CD8-positive, alpha-beta memory T cell (primary cell): ENCODE data around the gene SPTBN5. TPM values are rescaled to one million over a fixed set of nuclear protein-coding genes. Genes with fewer than 3 reads are reported as not detected.
A peak's percentile ranks its signal among the peaks of the same experiment; 100 is the strongest.

Experiments
- CTCF ChIA-PET: fragments of 350-600 bp; sonication (Branson Sonifier 250); formaldehyde crosslinking; loops from one replicate; lab custom pipeline; 2021; ENCODE audit warnings: antibody characterized with exemption; lab: Charles Lee
- POLR2A ChIA-PET: fragments of 350-600 bp; sonication (Branson Sonifier 250); formaldehyde crosslinking; loops from one replicate; lab custom pipeline; 2021; ENCODE audit warnings: antibody characterized with exemption; lab: Charles Lee
- DNase-seq, 5 donors: peaks; one replicate each; pipeline versions ENCODE4 v3.0.0 to v3.0.0-alpha.2; 2020 to 2022; ENCODE audit warnings: mixed read lengths in 1 of 5
- H3K27ac ChIP-seq: one replicate; pipeline ENCODE4 v1.7.0; 2013; ENCODE audit warnings: low read depth, mild to moderate bottlenecking, low read length, moderate library complexity
- H3K27me3 ChIP-seq: 2 replicates; pipeline ENCODE4 v1.7.0; 2013; ENCODE audit warnings: low read length, mild to moderate bottlenecking; ENCODE audit not compliant: insufficient read depth, poor library complexity, severe bottlenecking
- H3K36me3 ChIP-seq: 2 replicates; pipeline ENCODE4 v1.7.0; 2013; ENCODE audit warnings: mild to moderate bottlenecking, low read length, moderate library complexity; ENCODE audit not compliant: insufficient read depth
- H3K4me1 ChIP-seq: 2 replicates; pipeline ENCODE4 v1.7.0; 2013; ENCODE audit warnings: mild to moderate bottlenecking, low read length, moderate library complexity; ENCODE audit not compliant: insufficient read depth
- H3K4me3 ChIP-seq: 2 replicates; pipeline ENCODE4 v1.7.0; 2013; ENCODE audit warnings: mild to moderate bottlenecking, low read length
- H3K9me3 ChIP-seq: 2 replicates; pipeline ENCODE4 v1.7.0; 2013; ENCODE audit warnings: mild to moderate bottlenecking, low read length
- H3K27ac Mint-ChIP-seq, 8 donors: one replicate each; pipeline ENCODE4 v1.8.0; 2020 to 2021; ENCODE audit warnings: mixed read lengths in 8 of 8, mild to moderate bottlenecking in 6 of 8, inconsistent platforms in 3 of 8, moderate library complexity in 3 of 8
- H3K27me3 Mint-ChIP-seq, 2 donors: one replicate each; pipeline ENCODE4 v1.8.0; 2020 to 2021; ENCODE audit warnings: mixed read lengths in 2 of 2, mild to moderate bottlenecking in 1 of 2, moderate library complexity in 1 of 2
- H3K36me3 Mint-ChIP-seq, 3 donors: one replicate each; pipeline ENCODE4 v1.8.0; 2020 to 2021; ENCODE audit warnings: mixed read lengths in 3 of 3, inconsistent platforms in 1 of 3, mild to moderate bottlenecking in 1 of 3
- H3K4me1 Mint-ChIP-seq, 3 donors: one replicate each; pipeline ENCODE4 v1.8.0; 2020 to 2021; ENCODE audit warnings: mixed read lengths in 3 of 3, inconsistent platforms in 1 of 3, mild to moderate bottlenecking in 1 of 3
- H3K4me3 Mint-ChIP-seq, 7 donors: one replicate each; pipeline ENCODE4 v1.8.0; 2020 to 2021; ENCODE audit warnings: mixed read lengths in 7 of 7, mild to moderate bottlenecking in 6 of 7, moderate library complexity in 4 of 7, inconsistent platforms in 2 of 7
- H3K9me3 Mint-ChIP-seq, 5 donors: one replicate each; pipeline ENCODE4 v1.8.0; 2020 to 2022; ENCODE audit warnings: mixed read lengths in 5 of 5, mild to moderate bottlenecking in 3 of 5, moderate library complexity in 2 of 5, inconsistent platforms in 1 of 5
- polyA plus RNA-seq: library from polyadenylated mRNA; unstranded; fragments of 300-500 nt; fragmentation: Illumina TruSeq; gene quantifications from one replicate; pipeline ENCODE4 v1.2.3, GENCODE V29; 2021
- total RNA-seq, 2 experiments: library from RNA; stranded (reverse); gene quantifications; one replicate each; pipeline ENCODE4 v1.2.3, GENCODE V29; 2021

Gene SPTBN5
- total and polyA plus RNA-seq, 3 experiments from 2014 or later = 0.31 to 0.39 TPM; not detected in 1

DNA sequence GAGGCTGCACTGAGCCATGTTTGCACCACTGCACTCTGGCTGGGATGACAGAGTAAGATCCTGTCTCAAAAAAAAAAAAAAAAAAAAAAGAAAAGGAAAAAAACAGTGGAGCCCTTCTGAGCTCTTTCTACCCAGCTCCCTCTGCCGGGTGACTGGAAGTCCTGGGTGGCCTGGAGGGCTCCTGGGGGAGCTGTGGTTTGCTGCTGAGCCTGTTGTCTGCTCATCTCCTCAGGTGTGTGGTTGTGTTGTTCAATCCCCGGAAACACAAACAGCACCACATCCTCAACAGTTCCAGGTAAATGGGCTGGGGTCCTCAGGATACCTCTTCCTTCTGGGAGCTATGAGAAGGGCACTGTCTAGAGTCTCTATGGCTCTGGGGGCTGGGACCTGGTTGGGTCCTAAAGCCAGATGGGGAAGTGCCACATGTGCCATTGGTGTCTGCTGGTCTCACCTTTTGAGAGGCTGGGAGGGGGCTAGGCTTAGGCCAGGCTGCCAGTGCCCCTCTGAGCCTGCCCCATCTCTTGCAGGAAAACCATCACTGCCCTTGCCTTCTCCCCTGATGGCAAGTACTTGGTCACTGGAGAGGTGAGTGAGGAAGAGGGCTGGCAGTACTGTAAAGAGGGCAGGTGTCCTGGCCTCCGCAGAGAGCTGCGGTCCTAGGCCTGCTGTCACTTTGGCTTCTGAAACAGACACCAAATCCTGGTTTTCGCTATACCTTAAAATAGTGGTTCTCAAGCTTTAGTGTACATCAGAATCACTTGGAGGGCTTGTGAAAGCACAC, 83.0 kb downstream of the SPTBN5 start:
- no peak overlapping the region for H3K4me3 Mint-ChIP-seq
- no peak overlapping the region for H3K27ac ChIP-seq
- no peaks in the 10 kb centered on the region for H3K9me3 ChIP-seq
- H3K9me3 Mint-ChIP-seq = no peaks in the 10 kb centered on the region
- no peaks in the 10 kb centered on the region for H3K27me3 ChIP-seq
- H3K4me1 Mint-ChIP-seq = peaks cover 10 to 14% (median 12%) of the 10 kb centered on the region in 3 donors
- peak overlapping the region in 5 of 8 donors; percentile 35 to 66 (median 58) for H3K27ac Mint-ChIP-seq
- H3K4me1 ChIP-seq = peaks cover 7% of the 10 kb centered on the region
- ChIA-PET CTCF (interaction anchor here (0.9 to 7.3 kb wide), 21 partner anchors 8 to 345 kb away, joined by 3 to 167 read pairs (median 5); partner anchors contain the start of genes MAPKBP1 and PLA2G4B), POLR2A (interaction anchor here (0.6 to 0.9 kb wide), 3 partner anchors 37 to 115 kb away, joined by 3 read pairs; partner anchors contain the start of gene MAPKBP1)
- peaks cover 0 to 42% (median 13%) of the 10 kb centered on the region in 3 donors for H3K36me3 Mint-ChIP-seq
- DNase-seq = no peak
- H3K4me3 ChIP-seq = no peak overlapping the region
- H3K27me3 Mint-ChIP-seq = no peaks in the 10 kb centered on the region
- no peaks in the 10 kb centered on the region for H3K36me3 ChIP-seq

DNA sequence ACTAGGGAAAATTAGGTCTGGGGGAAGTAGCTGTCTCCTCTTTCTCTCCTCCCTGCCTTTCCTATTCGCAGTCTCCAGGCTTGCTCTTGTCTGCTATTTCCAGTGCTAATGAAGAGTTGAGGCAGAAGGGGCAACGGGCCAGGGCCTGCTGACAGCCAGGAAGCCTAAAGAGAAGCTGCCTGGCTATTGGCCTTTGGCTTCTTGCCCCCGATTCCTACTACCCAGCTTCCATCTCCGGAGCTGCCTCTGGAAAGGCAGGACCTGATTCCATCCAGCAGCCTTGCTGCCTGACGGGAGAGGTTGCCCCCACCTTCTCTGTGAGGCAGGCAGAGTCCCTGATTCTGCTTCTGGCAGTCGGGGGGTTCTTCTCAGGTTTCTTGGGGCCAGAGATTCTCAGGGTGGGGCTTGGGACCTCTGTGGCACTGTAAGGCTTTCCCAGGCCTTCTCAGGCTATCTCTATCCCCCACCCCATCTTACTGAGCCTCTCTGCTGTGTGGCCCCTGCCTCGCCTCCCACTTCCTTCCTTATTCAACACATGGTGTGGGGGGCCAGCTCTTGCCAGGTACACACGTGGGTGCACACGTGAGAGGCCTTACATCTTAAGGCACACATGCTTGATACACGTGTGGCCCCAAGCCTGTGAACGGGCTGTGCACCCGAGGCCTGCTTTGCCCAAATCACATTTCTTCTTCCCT, 84.2 kb downstream of the SPTBN5 start:
- POLR2A ChIA-PET = no interaction called here
- H3K4me1 Mint-ChIP-seq = peaks cover 12 to 16% (median 14%) of the 10 kb centered on the region in 3 donors
- Histone ChIP-seq H3K9me3 (no peaks in the 10 kb centered on the region), H3K27ac (no peak overlapping the region), H3K4me3 (no peak overlapping the region), H3K4me1 (peaks cover 10% of the 10 kb centered on the region), H3K36me3 (no peaks in the 10 kb centered on the region), H3K27me3 (no peaks in the 10 kb centered on the region)
- CTCF ChIA-PET = interaction anchor here (1.3 to 7.3 kb wide), 6 partner anchors 7 to 128 kb away, joined by 3 to 167 read pairs (median 8); partner anchors contain the start of gene MAPKBP1
- H3K27me3 Mint-ChIP-seq = no peaks in the 10 kb centered on the region
- H3K36me3 Mint-ChIP-seq = peaks cover 0 to 37% (median 10%) of the 10 kb centered on the region in 3 donors
- H3K9me3 Mint-ChIP-seq = no peaks in the 10 kb centered on the region
- peak overlapping the region in 3 of 8 donors; percentile 20 to 58 (median 56) for H3K27ac Mint-ChIP-seq
- peak overlapping the region in 1 of 7 donors; percentile 51 for H3K4me3 Mint-ChIP-seq
- no peak for DNase-seq

DNA sequence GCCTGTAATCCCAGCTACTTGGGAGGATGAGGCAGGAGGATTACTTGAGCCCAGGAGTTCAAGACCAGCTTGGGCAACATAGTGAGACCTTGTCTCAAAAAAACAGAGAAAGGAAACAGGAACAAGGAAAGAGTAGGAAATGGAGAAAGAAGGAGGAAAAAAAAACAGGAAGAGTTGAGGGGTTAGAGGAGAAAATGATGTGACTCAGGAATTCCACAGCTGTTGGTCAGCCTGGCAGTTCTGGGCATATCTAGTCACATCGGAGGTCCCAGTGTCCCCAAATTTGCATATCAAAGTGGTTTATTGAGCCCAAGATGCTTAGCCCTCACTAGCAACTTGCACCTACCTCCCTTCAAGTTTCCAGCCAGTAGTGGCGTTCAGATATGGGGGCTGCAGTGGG, 84.7 kb downstream of the SPTBN5 start:
- Mint-ChIP-seq H3K4me3 (no peak overlapping the region), H3K9me3 (no peaks in the 10 kb centered on the region), H3K27ac (peak overlapping the region in 2 of 8 donors; percentile 20 to 48), H3K27me3 (no peaks in the 10 kb centered on the region), H3K4me1 (peaks cover 12 to 19% (median 15%) of the 10 kb centered on the region in 3 donors), H3K36me3 (peaks cover 0 to 38% (median 8%) of the 10 kb centered on the region in 3 donors)
- DNase-seq = no peak
- ChIA-PET CTCF (interaction anchor here (1.3 to 7.3 kb wide), 3 partner anchors 34 to 114 kb away, joined by 3 to 167 read pairs (median 5); partner anchors contain the start of gene MAPKBP1), POLR2A (no interaction called here)
- no peak overlapping the region for H3K27ac ChIP-seq
- no peaks in the 10 kb centered on the region for H3K9me3 ChIP-seq
- H3K4me1 ChIP-seq = peaks cover 12% of the 10 kb centered on the region
- H3K27me3 ChIP-seq = no peaks in the 10 kb centered on the region
- H3K36me3 ChIP-seq = no peaks in the 10 kb centered on the region
- no peak overlapping the region for H3K4me3 ChIP-seq

DNA sequence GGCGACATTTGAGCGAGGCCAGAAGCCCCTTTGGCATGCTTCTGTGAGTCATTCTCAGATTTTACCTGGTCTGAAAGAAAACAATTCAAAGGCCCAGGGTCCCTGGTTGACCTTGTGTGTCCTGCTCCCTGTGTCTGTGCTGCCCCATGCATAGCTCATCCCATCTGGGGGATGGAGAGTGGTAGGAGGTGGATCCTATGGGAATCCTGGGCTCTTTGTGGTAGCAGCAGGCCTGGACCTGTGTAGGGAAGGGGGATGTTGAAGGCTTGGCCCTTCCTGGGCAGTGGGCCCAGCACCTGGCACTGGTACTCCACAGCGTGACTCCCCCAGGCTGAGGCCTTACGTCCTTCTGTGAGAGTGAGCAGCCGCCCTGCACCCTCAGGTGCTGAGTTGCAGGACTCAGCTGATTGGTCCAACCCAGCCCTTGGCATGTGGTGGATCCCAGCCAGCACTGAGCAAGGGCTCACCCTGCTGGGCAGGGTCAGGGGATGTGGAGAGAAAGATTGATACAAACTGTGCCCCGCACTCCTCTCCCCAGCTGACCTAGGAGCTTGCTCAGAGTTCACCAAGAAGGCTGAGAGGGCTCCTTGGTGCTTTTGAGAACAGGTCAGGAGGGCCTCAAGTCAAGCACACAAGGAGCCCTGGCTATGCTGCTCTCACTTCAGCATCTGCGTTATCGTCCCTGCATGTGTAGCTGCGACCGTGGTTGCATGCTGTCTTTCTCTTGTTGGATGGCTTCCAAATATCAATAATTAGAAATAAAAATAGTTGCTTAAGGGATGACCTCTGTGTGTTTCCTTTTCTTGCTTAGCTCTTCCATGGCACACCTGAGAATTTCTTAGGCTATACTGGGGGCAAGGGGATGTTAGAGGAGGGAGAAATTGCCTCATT, 87.3 kb downstream of the SPTBN5 start:
- no peaks in the 10 kb centered on the region for H3K9me3 Mint-ChIP-seq
- H3K4me3 Mint-ChIP-seq = no peak overlapping the region
- Histone ChIP-seq H3K27me3 (no peaks in the 10 kb centered on the region), H3K4me1 (peaks cover 12% of the 10 kb centered on the region), H3K4me3 (no peak overlapping the region), H3K36me3 (no peaks in the 10 kb centered on the region), H3K27ac (no peak overlapping the region), H3K9me3 (no peaks in the 10 kb centered on the region)
- ChIA-PET CTCF (interaction anchor here (0.7 to 1.8 kb wide), 3 partner anchors 20 to 34 kb away, joined by 4 to 8 read pairs (median 5); partner anchors contain the start of gene MAPKBP1), POLR2A (no interaction called here)
- no peaks in the 10 kb centered on the region for H3K27me3 Mint-ChIP-seq
- H3K27ac Mint-ChIP-seq = peak overlapping the region in 5 of 8 donors; percentile 12 to 42 (median 31)
- peaks cover 0 to 26% (median 2%) of the 10 kb centered on the region in 3 donors for H3K36me3 Mint-ChIP-seq
- no peak for DNase-seq
- peaks cover 9 to 16% (median 12%) of the 10 kb centered on the region in 3 donors for H3K4me1 Mint-ChIP-seq

DNA sequence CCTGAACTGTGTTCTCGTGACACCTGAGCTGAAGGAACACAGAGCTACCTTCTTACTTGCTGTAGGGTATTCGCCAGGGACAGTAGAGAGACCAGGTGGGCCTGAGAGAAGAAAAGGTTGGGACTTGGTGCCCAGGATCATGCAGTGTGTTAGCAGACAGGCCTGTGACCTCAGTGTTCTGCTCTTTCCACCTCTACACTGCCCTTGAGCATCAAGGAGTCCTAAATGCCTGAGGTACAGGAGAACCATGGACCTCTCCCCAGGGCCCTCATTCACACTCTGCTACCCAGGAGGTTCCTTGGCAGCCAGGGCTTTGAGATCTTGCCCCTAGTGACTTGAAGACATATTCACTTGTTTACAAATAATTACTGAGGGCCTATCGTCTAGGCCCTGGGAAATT, 88.1 kb downstream of the SPTBN5 start:
- Mint-ChIP-seq H3K27me3 (no peaks in the 10 kb centered on the region), H3K4me1 (peaks cover 2 to 10% (median 4%) of the 10 kb centered on the region in 3 donors), H3K36me3 (peaks cover 0 to 34% (median 2%) of the 10 kb centered on the region in 3 donors), H3K27ac (peak overlapping the region in 3 of 8 donors; percentile 12 to 42 (median 31)), H3K9me3 (no peaks in the 10 kb centered on the region), H3K4me3 (no peak overlapping the region)
- no peaks in the 10 kb centered on the region for H3K27me3 ChIP-seq
- CTCF ChIA-PET = interaction anchor here (1.2 to 3.8 kb wide), 3 partner anchors 31 to 99 kb away, joined by 3 to 9 read pairs (median 4); partner anchors contain the start of gene MAPKBP1
- POLR2A ChIA-PET = no interaction called here
- H3K36me3 ChIP-seq = no peaks in the 10 kb centered on the region
- H3K4me1 ChIP-seq = peaks cover 5% of the 10 kb centered on the region
- H3K9me3 ChIP-seq = no peaks in the 10 kb centered on the region
- no peak overlapping the region for H3K27ac ChIP-seq
- no peak for DNase-seq
- no peak overlapping the region for H3K4me3 ChIP-seq

DNA sequence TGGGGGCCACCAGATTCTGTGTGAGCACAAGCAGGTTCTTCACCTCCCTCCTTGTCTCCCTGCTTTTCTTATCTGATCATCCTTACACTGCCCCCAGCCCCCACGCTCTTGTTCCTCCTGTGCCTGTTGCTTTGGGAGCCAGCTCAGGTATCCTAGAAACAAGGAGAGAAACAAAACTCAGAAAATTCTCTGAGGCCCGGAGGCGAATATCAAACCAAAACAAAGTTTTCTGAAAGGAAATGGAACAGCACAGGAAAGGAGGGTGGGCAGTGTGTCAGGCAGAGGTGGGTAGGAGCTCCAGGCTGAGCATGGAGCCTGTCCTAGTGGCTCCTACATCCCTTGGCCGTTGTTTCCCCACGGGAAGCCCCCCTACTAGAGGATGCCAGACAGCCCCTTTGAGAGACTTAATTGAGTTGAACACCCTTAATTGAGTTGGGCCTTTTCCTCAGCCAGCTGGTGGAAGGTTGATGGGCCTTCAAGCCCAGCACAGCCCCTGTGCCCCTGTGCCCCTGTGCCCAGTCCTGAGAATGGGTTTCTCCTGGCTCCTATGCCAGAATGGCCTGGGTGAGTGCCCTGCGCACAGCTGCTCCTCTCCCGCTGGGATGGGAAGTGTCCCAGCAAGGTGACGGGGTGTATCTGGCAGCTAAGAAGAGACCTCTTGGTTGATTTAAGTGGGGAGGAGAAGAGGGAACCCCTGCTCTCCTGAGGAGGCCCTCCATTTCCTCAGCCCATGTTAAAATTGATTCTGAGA, 88.8 kb downstream of the SPTBN5 start:
- H3K4me3 Mint-ChIP-seq = no peak overlapping the region
- H3K9me3 ChIP-seq = no peaks in the 10 kb centered on the region
- H3K4me1 Mint-ChIP-seq = peaks cover 2 to 7% (median 4%) of the 10 kb centered on the region in 3 donors
- no peaks in the 10 kb centered on the region for H3K27me3 Mint-ChIP-seq
- H3K9me3 Mint-ChIP-seq = no peaks in the 10 kb centered on the region
- no peak overlapping the region for H3K27ac ChIP-seq
- no peaks in the 10 kb centered on the region for H3K27me3 ChIP-seq
- H3K27ac Mint-ChIP-seq = peak overlapping the region in 2 of 8 donors; percentile 64 to 65
- peaks cover 5% of the 10 kb centered on the region for H3K4me1 ChIP-seq
- H3K4me3 ChIP-seq = no peak overlapping the region
- peaks cover 0 to 41% (median 2%) of the 10 kb centered on the region in 3 donors for H3K36me3 Mint-ChIP-seq
- POLR2A ChIA-PET = no interaction called here
- DNase-seq = no peak
- CTCF ChIA-PET = interaction anchor here (1.2 to 3.8 kb wide), 3 partner anchors 31 to 100 kb away, joined by 3 to 9 read pairs (median 4); partner anchors contain the start of gene MAPKBP1
- H3K36me3 ChIP-seq = peaks cover 5% of the 10 kb centered on the region
